Pulmonary artery endothelial cell (primary cell): ENCODE results near the gene IL17RA. TPM values are rescaled to one million over a fixed set of nuclear protein-coding genes. Genes with fewer than 3 reads are reported as not detected.
A peak's percentile ranks its signal among the peaks of the same experiment; 100 is the strongest.

ENCODE experiments used
- DNase-seq: peaks from one replicate; pipeline ENCODE4 v3.0.0-alpha.2; 2011; ENCODE audit warnings: low read depth, low spot score
- total RNA-seq: library from RNA; depleted of rRNA; stranded (reverse); fragments of >200 nt; gene quantifications from 2 replicates; pipeline ENCODE4 v1.2.3, GENCODE V29; 2014

Gene IL17RA
- total RNA-seq, 1 donor from 2014 or later: 5.5 TPM

GRCh38 chr22:17152340-17152739, 67.5 kb downstream of the IL17RA start:
- no peak for DNase-seq

- no peak for DNase-seq
Observed at GRCh38 chr22:17152971-17153370, 68.2 kb downstream of the IL17RA start.

GRCh38 chr22:17155941-17156340, 71.1 kb downstream of the IL17RA start:
- no peak for DNase-seq

GRCh38 chr22:17157714-17158113, 72.9 kb downstream of the IL17RA start:
- no peak for DNase-seq

- DNase-seq: no peak
Observed at GRCh38 chr22:17158176-17158567, 73.4 kb downstream of the IL17RA start.

GRCh38 chr22:17158568-17159503, 74.0 kb downstream of the IL17RA start, which contains the start of gene HDHD5:
HDHD5 (minus strand) TSS chr22:17159277; CDS start chr22:17159251, 26 bp downstream.
- DNase-seq: peak; percentile 58

GRCh38 chr22:17159504-17159951, 74.7 kb downstream of the IL17RA start:
- no peak for DNase-seq

- DNase-seq: no peak
Observed at GRCh38 chr22:17161991-17162390, 77.2 kb downstream of the IL17RA start.

- no peak for DNase-seq
Observed at GRCh38 chr22:17162731-17163130, 77.9 kb downstream of the IL17RA start.

GRCh38 chr22:17164392-17165024, 79.7 kb downstream of the IL17RA start:
- DNase-seq: no peak

Other genes with a start within 250 kb of the IL17RA start
- not detected in 2 replicates for gene GAB4, start 76.8 kb upstream of the IL17RA start, total RNA-seq
- gene TMEM121B, start 36.4 kb downstream of the IL17RA start, total RNA-seq: 0.04 and 0.20 TPM in 2 replicates
- gene HDHD5, start 74.3 kb downstream of the IL17RA start, total RNA-seq: 54.6 and 61.8 TPM in 2 replicates
- 0.46 and 6.6 TPM in 2 replicates for gene ADA2, start 134.4 kb downstream of the IL17RA start, total RNA-seq